Gastrocnemius medialis (tissue), 4 donors: ENCODE measurements around the gene KLC4. TPM values are rescaled to one million over a fixed set of nuclear protein-coding genes. Genes with fewer than 3 reads are reported as not detected.
"Not testable (repeated sequence)": the region's sequence is repeated elsewhere in the genome, so short reads cannot be mapped to it uniquely, and the experiment has no call there.

ENCODE experiments used
- ATAC-seq, 2 donors: fragments of 150-250 bp; one replicate each; pipeline ENCODE4 v1.9.1; 2016
- DNase-seq, 2 donors: peaks; one replicate each; pipeline ENCODE4 v3.0.0-alpha.2; 2019
- H3K27ac ChIP-seq, 4 donors: fragments of 200-600 bp; sonication (generic); 1 replicate in 1 of 4; 2 replicates in 3 of 4; pipeline ENCODE4 v1.5.1; 2016 to 2018; ENCODE audit warnings: mild to moderate bottlenecking in 2 of 4, moderate library complexity in 1 of 4
- H3K27me3 ChIP-seq, 3 donors: fragments of 200-600 bp; sonication (generic) in 2 of 3; 1 replicate in 1 of 3; 2 replicates in 2 of 3; pipeline versions ENCODE4 v1.5.1 to v1.6.0; 2016 to 2019; ENCODE audit warnings: mild to moderate bottlenecking in 1 of 3, moderate library complexity in 1 of 3
- H3K36me3 ChIP-seq, 2 donors: fragments of 200-600 bp; sonication (generic) in 1 of 2; one replicate each; pipeline ENCODE4 v1.5.1; 2017 to 2018
- H3K4me1 ChIP-seq, 2 donors: fragments of 200-600 bp; sonication (generic) in 1 of 2; one replicate each; pipeline ENCODE4 v1.5.1; 2016 to 2017; ENCODE audit warnings: mild to moderate bottlenecking in 2 of 2
- H3K4me3 ChIP-seq, 4 donors: fragments of 200-600 bp; sonication (generic) in 3 of 4; 1 replicate in 1 of 4; 2 replicates in 3 of 4; pipeline ENCODE4 v1.5.1; 2016 to 2019; ENCODE audit warnings: mild to moderate bottlenecking in 2 of 4
- H3K9me3 ChIP-seq, 3 donors: fragments of 200-600 bp; sonication (generic) in 2 of 3; 1 replicate in 1 of 3; 2 replicates in 2 of 3; pipeline ENCODE4 v1.5.1; 2016 to 2019
- POLR2A ChIP-seq, 2 donors: fragments of 450-650 bp; IDR thresholded peaks; one replicate each; pipeline ENCODE4 v1.6.1; 2017; ENCODE audit warnings: antibody characterized with exemption in 2 of 2, mild to moderate bottlenecking in 2 of 2, moderate library complexity in 2 of 2
- in situ Hi-C, 4 donors: fragments of 200-750 bp; cut with MboI; loops; one replicate each; pipeline versions ENCODE4 v1.15.0 to v1.8.0; 2017; ENCODE audit warnings: low sequenced_read_pairs in 4 of 4
- intact Hi-C: fragments of 100-400 bp; cut with DNase I; formaldehyde crosslinking; loops from one replicate; pipeline ENCODE4 v1.15.1; 2023; ENCODE audit warnings: low total_unique reads
- total RNA-seq, 4 donors: library from RNA; depleted of rRNA; stranded (reverse); fragments of >200 nt; gene quantifications; one replicate each; pipeline versions ENCODE4 v1.1.0 to v1.2.3, GENCODE V29; 2016
- TF ChIP-seq, protein P1 (sequence below), 5 experiments: fragments of 450-650 bp in 3 of 5; fragments of 200-600 bp in 2 of 5; sonication (generic) in 2 of 5; IDR thresholded peaks in 4 of 5; conservative IDR thresholded peaks in 1 of 5; 1 replicate in 4 of 5; 2 replicates in 1 of 5; pipeline ENCODE4 v1.5.1; 2016 to 2019; ENCODE audit warnings: antibody characterized with exemption in 5 of 5, mild to moderate bottlenecking in 3 of 5, moderate library complexity in 3 of 5

Gene KLC4
- total RNA-seq, 4 donors from 2014 or later = 12.2 to 19.3 (median 14.6) TPM

DNA sequence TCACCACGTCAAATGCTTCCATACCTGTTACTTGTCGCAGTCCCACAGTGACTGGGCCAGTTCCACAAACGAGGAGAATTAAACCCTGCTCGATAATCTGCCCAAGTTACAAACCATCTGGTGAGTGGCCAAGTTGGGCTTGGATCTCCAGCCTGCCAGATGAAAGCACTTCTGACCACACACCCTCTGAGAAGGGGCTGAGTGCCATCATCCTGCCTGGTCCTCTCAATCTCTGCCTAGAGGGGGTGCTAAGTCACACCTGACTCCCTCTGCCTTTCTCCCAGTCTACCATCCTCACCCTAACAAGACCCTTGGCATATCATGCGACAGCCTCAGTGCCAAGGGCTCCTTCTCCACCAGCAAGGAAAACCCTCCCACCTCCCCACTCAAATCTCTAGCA, 22.2 kb upstream of the KLC4 start:
- peak overlapping the region; percentile 82 to 94 (median 92) for H3K27ac ChIP-seq
- H3K27me3 ChIP-seq = no peaks in the 10 kb centered on the region
- peaks cover 26 to 33% of the 10 kb centered on the region in 2 donors for H3K4me1 ChIP-seq
- DNase-seq (peak in 1 of 2 donors; percentile 31), ATAC-seq (no peak)
- no peak for TF ChIP-seq POLR2A (IDR thresholded peaks at IDR 0.05)
- TF ChIP-seq, protein P1, sequence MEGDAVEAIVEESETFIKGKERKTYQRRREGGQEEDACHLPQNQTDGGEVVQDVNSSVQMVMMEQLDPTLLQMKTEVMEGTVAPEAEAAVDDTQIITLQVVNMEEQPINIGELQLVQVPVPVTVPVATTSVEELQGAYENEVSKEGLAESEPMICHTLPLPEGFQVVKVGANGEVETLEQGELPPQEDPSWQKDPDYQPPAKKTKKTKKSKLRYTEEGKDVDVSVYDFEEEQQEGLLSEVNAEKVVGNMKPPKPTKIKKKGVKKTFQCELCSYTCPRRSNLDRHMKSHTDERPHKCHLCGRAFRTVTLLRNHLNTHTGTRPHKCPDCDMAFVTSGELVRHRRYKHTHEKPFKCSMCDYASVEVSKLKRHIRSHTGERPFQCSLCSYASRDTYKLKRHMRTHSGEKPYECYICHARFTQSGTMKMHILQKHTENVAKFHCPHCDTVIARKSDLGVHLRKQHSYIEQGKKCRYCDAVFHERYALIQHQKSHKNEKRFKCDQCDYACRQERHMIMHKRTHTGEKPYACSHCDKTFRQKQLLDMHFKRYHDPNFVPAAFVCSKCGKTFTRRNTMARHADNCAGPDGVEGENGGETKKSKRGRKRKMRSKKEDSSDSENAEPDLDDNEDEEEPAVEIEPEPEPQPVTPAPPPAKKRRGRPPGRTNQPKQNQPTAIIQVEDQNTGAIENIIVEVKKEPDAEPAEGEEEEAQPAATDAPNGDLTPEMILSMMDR (IDR thresholded peaks at IDR 0.05 in 4 of 5, conservative IDR thresholded peaks at IDR 0.05 in 1 of 5) = no peak
- intact Hi-C loops = no loop called here
- H3K36me3 ChIP-seq = peaks cover 0 to 21% of the 10 kb centered on the region in 2 donors
- no peaks in the 10 kb centered on the region for H3K9me3 ChIP-seq
- no peak overlapping the region for H3K4me3 ChIP-seq
- in situ Hi-C loops = no loop called here

DNA sequence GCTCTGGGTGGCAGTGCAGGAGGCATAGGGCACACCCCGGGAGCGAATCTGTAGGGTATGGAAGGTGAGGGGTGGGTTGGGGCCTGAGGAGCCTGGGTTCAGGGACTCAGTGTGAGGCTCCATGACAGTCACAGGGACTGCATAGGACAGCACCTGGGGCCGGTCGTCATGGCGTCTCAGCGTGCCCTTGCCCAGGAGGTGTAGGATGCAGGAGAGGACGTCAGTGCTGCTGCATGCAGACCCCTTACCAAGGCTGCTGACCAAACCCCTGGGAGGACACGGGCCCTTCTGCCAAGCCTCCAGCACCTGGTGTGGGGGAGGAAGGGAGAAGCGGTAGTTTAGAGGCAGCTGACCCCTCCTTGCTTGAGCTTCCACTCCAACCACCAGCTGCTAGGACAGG, 21.7 kb upstream of the KLC4 start:
- no peak for DNase-seq
- Histone ChIP-seq H3K4me3 (no peak overlapping the region), H3K27me3 (no peaks in the 10 kb centered on the region), H3K4me1 (peaks cover 26 to 33% of the 10 kb centered on the region in 2 donors), H3K36me3 (peaks cover 0 to 23% of the 10 kb centered on the region in 2 donors), H3K9me3 (no peaks in the 10 kb centered on the region), H3K27ac (peak overlapping the region in 2 of 4 donors; percentile 90 to 93)
- in situ Hi-C loops (no loop called here), intact Hi-C loops (no loop called here)
- TF ChIP-seq POLR2A (IDR thresholded peaks at IDR 0.05) = no peak
- TF ChIP-seq, protein P1 (IDR thresholded peaks at IDR 0.05 in 4 of 5, conservative IDR thresholded peaks at IDR 0.05 in 1 of 5) = no peak
- ATAC-seq = no peak

DNA sequence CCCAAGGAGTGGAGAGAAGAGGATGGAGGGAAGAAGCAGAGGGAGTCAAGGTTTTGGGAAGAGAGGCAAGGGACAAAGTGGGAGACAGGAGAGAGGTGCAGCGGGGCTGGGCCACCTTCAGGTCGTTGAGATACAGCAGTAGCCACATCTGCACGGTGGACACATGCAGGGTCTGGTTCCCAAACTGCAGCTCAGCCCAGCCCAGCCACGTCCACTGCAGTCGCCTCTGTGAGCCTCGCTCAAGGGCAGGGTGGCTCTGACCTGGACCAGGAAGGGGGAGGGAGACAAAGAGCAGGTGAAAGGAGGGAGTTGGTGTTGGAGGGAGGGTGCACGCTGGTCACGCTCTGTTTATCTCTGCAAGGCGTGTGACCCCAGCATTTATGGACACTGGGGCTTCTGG, 20.7 kb upstream of the KLC4 start:
- TF ChIP-seq POLR2A (IDR thresholded peaks at IDR 0.05) = no peak
- TF ChIP-seq, protein P1 (IDR thresholded peaks at IDR 0.05 in 4 of 5, conservative IDR thresholded peaks at IDR 0.05 in 1 of 5) = no peak
- intact Hi-C loops (no loop called here), in situ Hi-C loops (no loop called here)
- peak overlapping the region in 2 of 4 donors; percentile 25 to 31 for H3K27ac ChIP-seq
- H3K9me3 ChIP-seq = no peaks in the 10 kb centered on the region
- peaks cover 0 to 32% of the 10 kb centered on the region in 2 donors for H3K36me3 ChIP-seq
- peaks cover 26 to 31% of the 10 kb centered on the region in 2 donors for H3K4me1 ChIP-seq
- DNase-seq (no peak), ATAC-seq (no peak)
- no peaks in the 10 kb centered on the region for H3K27me3 ChIP-seq
- H3K4me3 ChIP-seq = no peak overlapping the region

DNA sequence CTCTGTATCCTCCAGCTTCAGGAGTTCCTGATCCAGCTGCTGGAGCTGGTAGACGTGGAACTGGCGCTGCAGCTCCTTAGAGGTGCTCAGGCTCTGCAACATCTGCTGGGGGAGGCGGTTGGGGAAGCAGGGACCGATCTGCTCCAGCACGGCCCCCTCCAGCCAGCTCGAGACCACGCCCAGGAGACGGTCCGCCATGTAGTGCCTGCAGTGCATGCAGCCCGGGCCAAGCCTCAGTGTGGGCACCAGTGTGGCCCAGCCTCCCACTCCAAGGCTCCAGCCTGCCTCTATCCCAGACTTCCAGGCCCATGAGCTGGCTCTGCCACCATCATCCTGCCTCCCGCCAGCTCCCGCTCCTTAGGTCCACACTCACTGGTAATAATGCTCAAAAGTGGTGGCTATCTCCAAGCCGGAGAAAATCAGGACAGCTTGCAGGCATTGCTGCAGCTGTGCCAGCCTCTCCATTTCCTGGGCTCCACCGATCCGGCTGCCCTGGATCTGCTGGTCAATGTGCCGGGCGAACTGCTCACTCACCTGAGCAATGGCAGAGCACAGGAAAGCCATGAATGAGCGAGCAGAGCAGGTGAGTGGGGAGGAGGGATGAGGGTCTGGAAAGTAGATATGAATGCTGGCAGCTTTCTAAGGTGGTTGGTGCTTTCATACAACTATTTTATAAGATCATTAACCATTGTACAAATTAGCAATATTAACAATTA, 18.7 kb upstream of the KLC4 start:
- intact Hi-C loops (no loop called here), in situ Hi-C loops (no loop called here)
- Histone ChIP-seq H3K4me3 (no peak overlapping the region), H3K9me3 (no peaks in the 10 kb centered on the region), H3K36me3 (peaks cover 0 to 47% of the 10 kb centered on the region in 2 donors), H3K27ac (no peak overlapping the region), H3K4me1 (peaks cover 14 to 18% of the 10 kb centered on the region in 2 donors), H3K27me3 (no peaks in the 10 kb centered on the region)
- ATAC-seq = no peak
- TF ChIP-seq, protein P1 (IDR thresholded peaks at IDR 0.05 in 4 of 5, conservative IDR thresholded peaks at IDR 0.05 in 1 of 5) = no peak
- TF ChIP-seq POLR2A (IDR thresholded peaks at IDR 0.05) = no peak
- DNase-seq = no peak

DNA sequence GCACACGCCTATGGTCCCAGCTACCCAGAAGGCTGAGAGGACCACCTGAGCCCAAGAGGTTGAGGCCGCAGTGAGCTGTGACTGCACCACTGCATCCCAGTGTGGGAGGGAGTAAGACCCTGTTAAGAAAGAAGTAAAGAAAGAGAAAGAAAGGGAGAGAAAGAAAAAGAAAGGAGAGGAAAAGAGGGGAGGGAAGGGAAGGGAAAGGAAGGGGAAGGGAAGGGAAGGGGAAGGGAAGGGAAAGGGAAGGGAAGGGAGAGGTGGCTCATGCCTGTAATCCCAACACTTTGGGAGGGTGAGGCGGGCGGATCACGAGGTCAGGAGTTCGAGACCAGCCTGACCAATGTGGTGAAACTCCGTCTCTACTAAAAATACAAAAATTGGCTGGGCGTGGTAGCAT, 18.0 kb upstream of the KLC4 start:
- H3K36me3 ChIP-seq = peaks cover 0 to 49% of the 10 kb centered on the region in 2 donors
- H3K27me3 ChIP-seq, intact Hi-C loops, ATAC-seq, H3K9me3 ChIP-seq, DNase-seq, H3K27ac ChIP-seq, in situ Hi-C loops, H3K4me3 ChIP-seq: not testable (repeated sequence)
- H3K4me1 ChIP-seq = peaks cover 9 to 11% of the 10 kb centered on the region in 2 donors
